GM15510 (cell line): ENCODE results near the gene RSPO4.

Experiments used
- POLR2A ChIP-seq: IDR thresholded peaks from 3 replicates; pipeline ENCODE4 v1.6.1; 2011; ENCODE audit warnings: borderline replicate concordance; ENCODE audit not compliant: insufficient read length; ENCODE audit errors: extremely low read depth

RSPO4 gene

DNA sequence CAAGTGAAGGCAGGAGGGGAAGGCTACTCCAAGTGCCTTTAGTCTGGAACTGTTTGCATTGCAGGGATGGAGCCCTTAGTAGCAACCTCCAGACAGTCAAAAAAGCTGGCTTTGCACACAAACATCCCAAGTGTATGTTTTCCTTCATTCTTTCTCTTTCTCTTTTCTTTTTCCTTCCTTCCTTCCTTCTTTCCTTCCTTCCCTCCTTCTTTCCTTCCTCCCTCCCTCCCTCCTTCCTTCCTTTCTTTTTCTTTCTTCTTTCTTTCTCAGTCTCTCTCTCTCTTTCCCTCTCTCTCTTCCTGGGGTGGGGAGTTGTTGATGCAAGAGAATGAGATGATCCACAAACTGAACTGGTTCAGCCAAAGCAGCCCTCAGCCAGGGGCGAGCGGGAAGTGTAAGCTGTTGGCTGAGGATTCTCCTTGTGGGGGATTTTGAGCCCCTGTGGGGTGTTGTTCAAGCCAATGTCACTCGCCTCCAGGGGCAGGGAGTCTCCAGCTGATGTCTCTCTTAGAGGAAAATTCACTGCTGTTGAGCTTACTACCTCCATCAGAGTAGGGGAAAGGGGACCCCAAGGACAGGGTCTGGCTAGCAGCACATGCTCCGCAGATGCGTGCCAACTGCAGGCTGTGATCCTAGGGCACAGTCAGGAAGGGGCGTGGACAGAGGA, 11.7 kb downstream of the RSPO4 start:
- no peak for TF ChIP-seq POLR2A

GRCh38 chr20:988272-988671, 13.8 kb downstream of the RSPO4 start:
- no peak for TF ChIP-seq POLR2A

GRCh38 chr20:987677-988076, 14.4 kb downstream of the RSPO4 start:
- no peak for TF ChIP-seq POLR2A

- TF ChIP-seq POLR2A: no peak
Observed at GRCh38 chr20:986733-987355, 15.3 kb downstream of the RSPO4 start.

GRCh38 chr20:982754-983153, 19.4 kb downstream of the RSPO4 start:
- no peak for TF ChIP-seq POLR2A

DNA sequence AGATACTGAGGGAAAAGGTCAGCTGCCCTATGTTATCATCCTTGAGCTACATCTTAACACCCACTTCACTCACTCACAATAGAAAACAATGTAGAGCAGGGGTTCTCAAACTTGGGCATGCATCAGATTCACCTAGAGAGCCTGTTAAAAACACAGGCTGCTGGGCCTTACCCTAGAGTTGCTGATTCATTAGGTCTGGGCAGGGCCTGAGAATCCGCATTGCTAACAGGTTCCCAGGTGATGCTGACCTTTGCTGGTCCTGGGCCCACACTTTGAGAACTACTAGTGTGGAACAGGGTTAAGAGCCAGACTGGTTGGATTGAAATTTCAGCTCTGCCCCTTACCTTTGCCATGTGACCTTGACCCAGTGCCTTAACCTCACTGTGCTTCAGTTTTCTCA, 25.1 kb downstream of the RSPO4 start:
- TF ChIP-seq POLR2A: no peak

GRCh38 chr20:976033-976432, 26.1 kb downstream of the RSPO4 start:
- TF ChIP-seq POLR2A: no peak

- no peak for TF ChIP-seq POLR2A
Observed at GRCh38 chr20:973785-974194, 28.3 kb downstream of the RSPO4 start.

GRCh38 chr20:972256-972655, 29.9 kb downstream of the RSPO4 start:
- TF ChIP-seq POLR2A: no peak

GRCh38 chr20:971346-971745, 30.8 kb downstream of the RSPO4 start:
- TF ChIP-seq POLR2A: no peak

DNA sequence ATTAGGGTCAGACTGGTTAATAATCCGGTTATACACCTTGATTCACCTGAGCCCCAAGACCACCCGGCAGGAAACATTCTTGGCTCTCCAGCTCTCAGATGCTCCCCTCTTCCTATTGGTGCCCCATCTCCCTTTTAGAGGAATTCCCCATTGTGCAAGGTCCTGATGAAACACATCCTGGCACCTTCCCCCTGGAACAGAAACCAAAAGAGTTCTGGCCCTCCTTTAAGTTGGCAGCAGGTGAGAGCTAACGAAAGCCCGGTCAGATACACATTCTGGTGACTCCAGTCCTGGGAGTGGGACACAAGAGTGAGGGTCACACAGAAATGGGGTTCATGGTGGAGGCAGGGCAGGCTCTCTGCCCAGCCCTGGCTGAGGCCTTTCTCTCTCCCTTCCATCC, 32.2 kb downstream of the RSPO4 start:
- no peak for TF ChIP-seq POLR2A

GRCh38 chr20:967796-968742, 34.0 kb downstream of the RSPO4 start:
- TF ChIP-seq POLR2A: no peak

- TF ChIP-seq POLR2A: no peak
Observed at GRCh38 chr20:965956-966355, 36.2 kb downstream of the RSPO4 start.

DNA sequence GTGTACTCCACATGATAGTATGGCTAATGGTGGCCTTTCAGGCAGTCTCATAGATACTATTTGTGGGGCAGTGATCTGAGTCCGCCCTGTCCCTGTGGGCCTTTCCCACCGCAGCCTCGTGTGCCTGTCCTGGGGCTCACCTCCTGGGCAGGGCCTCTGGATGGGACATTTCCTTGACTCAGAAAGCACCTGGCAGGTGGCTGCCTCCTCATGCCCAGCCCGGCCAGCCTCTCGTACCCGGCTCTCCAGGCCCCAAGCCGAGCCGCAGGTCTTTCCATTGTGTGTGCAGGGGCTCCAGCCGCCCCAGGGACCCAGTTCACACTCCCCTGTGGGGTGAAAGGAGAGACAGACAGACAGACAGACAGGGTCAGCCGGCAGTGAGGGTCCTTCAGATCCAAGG, 38.3 kb downstream of the RSPO4 start:
- no peak for TF ChIP-seq POLR2A

DNA sequence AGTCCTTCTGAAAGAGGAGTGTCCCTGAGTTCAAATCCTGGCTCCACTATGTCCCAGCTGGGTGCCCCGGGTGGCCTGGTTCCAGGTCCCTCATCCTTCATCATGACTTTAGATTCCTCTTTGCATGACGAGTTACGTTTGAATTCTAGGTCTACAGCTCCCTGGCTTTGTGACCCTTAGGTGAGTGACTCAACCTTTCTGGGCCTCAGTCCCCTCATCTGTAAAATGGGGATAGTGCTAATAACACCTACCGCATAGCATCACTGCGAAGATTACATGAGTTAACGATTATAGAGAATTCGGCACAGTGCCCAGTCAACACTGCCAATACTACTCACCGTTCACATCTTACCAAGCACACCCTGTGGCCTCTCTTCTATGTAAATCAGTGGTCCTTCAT, 39.4 kb downstream of the RSPO4 start:
- no peak for TF ChIP-seq POLR2A
